Stimulated activated CD4-positive, alpha-beta T cell treated with anti-CD3 and anti-CD28 coated beads, TNF-alpha, amount 100 ng/mL, for 48 hours (primary cell): ENCODE measurements around the gene MATCAP1.

Source experiments
- DNase-seq, 3 donors: peaks; one replicate each; pipeline ENCODE4 v3.0.0-alpha.2; 2020; ENCODE audit warnings: low read depth in 3 of 3

The MATCAP1 gene

GRCh38 chr16:67183627-67184452 lies at the start of gene MATCAP1:
Gene MATCAP1, minus strand, starts transcription at chr16:67183963. Its CDS starts 3,353 bp downstream, at chr16:67180610.
- DNase-seq = peak; percentile 85 to 95 (median 89)

DNA sequence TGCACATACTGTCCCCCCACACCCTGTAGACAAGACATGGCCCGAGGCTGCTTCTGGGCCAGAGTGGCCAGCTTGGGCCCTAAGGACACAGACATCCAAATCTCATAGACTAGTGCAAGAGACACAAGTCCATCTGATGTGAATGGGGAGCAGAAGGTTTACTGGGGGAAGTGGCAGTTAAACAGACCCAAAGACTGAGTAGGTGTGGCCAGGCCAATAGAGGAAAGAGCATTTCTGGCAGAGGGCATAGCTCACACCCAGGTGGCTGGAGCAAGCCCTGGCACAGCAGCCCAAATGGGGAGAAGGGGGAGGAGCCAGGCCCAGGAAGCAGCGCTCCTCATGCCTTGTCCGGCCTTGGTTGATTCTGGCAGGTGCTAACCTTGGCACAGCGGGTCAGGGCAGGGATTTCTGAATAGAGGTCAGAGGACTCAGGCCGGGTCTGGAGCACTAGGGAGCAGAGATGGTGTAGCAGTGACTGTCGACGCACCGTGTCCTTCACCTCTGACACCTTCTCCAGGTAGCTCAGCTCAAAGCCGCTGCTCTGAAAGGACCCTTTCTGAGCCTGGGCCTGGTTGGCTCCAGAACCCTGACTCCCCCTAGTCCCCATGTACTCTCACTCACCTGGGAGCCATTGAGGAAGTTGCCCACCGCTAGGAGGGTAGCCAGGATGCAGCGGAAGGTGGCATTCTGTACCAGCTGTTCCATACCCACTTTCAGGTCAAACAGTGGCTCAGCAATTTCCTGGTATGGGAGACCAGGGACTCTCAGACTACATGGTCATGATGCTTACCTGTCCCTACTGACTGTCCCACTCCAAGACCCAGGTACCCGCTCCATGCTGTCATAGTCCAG lies 47.3 kb upstream of the MATCAP1 start:
- no peak for DNase-seq

- no peak for DNase-seq
Observed at GRCh38 chr16:67229906-67230808, 46.4 kb upstream of the MATCAP1 start.

DNA sequence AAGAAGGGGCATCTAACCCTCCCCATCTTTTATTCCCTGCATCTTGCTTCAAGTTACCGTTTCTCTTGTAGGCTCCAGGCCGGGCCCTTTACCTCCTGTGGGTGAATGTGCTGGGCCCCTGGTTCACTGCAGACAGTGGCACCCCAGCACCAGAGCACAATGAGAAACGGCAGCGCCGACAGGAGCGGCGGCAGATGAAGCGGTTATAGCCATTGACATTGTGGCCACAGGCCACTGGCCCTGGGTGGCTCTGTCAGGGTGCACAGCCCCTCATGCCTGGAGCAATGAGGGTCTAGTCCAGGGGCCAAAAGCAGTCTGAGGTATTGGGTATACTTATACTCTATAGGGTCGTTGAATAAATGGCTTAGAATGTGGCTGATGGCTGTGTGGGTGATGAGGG lies 45.1 kb upstream of the MATCAP1 start:
- DNase-seq = no peak

GRCh38 chr16:67228034-67228785 lies 44.4 kb upstream of the MATCAP1 start:
- no peak for DNase-seq

DNA sequence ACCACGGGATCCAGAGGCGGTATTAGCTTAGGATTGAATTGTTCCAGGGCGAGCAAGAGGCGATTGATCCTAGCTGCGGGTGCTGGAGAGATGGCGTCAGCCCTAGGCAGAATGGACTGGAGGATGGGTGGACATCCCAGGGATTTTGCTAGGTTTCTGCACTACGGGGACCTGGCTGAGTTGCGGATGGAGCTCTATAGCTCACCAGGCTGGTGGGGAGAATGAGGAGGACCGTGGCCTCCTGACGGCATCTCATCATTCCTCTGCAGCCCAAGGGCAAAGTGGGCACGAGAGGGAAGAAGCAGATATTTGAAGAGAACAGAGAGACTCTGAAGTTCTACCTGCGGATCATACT lies 43.8 kb upstream of the MATCAP1 start:
- no peak for DNase-seq

GRCh38 chr16:67226804-67227566 lies 43.2 kb upstream of the MATCAP1 start, which contains the start of gene TMEM208:
Gene TMEM208, plus strand, starts transcription at chr16:67227130. Its CDS starts 89 bp downstream, at chr16:67227219.
- DNase-seq = peak; percentile 97 to 99 (median 98)

DNA sequence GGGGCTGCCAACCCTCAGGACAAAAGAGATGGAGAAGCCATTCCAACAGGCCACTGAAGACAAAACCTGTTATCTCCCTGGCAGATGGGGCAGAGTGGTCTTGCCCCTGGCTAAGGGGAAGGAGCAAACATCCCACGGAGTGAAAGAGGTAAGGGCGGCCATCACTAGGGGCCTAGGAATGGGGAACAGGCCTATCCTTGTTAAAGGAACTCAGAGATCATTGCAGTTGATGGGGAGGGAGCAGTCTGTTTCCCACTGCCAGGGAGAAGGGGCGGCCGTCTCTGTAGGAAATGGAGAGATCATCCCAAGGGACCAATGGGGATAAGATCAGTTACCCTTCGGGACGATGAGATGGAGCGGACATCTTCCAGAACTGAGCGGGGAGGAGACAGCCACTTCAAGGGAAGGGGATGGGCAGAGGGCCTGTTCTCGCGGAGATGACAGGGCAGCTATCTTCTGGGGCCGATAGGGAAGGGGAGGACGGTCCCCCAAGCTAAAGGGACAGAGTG lies 42.6 kb upstream of the MATCAP1 start:
- no peak for DNase-seq

DNA sequence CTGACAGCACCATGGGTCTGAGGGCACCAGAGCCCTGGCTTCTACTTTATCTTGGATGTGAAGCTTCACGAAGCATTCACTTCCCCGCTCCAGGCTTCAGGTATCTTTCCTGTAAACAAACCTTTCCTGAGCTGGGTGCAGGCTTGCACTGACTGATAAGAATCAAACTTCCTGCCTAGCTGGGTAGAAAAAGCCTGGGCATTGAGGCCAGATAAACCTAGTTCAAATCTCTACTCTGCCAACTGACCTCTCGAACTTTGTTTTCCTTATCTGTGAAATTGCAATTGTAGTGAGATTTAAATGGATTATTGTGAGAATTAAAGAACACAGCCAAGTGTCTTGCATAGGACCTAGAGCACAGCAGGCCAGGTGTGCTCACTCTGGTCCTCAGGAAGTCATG lies 40.2 kb upstream of the MATCAP1 start:
- no peak for DNase-seq

DNA sequence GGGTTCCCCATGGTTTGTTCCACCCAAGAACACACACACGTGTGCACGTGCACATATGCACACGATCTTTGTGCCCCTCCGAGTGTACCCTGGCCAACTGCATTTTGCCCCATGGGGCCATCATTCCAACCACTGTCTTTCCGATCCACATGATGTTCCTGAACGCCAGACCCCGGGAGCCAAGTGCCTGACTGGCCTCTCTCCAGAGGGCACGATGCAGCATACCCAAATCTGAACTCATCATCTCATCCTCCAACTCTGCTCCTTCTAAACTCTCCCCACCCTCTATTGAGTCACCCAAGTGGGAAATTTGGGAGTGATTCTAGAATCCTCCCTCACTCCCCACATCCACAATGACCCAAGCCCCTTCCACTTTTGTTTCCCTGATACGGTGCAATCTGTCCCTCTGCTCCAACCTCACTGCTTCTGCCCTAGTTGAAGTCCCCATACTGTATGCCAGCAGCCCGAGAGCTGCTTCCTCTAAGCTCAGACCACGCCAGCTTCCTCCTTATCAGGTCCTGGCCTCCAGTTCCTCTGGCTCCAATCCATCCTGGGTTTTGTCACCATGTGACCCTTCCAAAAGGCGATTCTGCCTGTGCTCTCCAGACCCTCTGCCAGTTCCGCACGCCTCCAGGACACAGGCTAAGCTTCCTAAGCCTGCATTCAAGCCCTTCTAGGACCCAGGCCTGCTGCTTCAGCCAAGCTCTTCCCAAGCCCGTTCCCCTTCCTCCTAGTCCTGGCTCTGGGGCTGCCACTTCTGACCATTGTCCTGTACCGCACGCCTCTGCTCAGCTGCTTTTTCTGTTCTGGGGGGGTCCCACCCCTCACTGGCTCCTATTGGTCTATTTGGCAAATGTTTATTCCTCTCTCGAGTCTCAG lies 33.1 kb upstream of the MATCAP1 start:
- DNase-seq = no peak

- no peak for DNase-seq
Observed at GRCh38 chr16:67215706-67216105, 31.9 kb upstream of the MATCAP1 start.

DNA sequence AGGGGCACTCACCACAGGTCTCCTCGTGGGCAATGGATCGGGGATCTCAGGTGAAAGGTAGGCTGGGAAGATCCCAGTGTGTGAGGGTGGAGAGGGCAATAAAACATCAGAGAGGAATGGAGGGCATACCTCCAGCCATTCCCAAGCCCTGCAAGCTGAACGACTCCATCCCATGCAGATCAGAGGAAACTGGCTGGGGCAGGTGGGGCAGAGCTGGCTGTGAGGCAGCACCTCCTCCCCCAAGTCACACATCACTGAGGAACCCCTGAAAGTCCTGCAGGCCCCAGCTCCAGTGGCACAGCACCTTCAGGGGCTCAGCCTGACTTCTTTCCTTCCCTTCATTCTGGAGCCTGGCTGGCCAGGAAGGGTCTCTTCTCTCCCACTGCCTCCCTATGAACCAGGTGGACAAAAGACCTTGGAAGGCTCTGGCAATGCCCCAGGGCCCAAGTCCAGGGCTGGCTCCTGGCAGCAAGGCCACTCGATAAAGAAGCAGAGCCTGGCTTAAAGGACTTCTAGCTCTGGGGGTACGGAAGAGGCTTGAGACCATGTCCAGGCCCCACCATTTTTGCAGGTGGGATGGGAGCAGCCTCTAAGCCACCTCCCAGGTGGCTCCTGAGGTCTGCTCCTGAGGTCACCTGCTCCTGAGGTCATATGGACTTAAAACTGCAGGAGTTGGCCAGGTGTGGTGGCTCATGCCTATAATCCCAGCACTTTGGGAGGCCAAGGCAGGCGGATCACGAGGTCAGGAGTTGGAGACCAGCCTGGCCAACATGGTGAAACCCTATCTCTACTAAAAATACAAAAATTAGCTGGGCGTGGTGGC lies 29.6 kb upstream of the MATCAP1 start:
- no peak for DNase-seq

GRCh38 chr16:67212766-67213165 lies 29.0 kb upstream of the MATCAP1 start:
- no peak for DNase-seq

DNA sequence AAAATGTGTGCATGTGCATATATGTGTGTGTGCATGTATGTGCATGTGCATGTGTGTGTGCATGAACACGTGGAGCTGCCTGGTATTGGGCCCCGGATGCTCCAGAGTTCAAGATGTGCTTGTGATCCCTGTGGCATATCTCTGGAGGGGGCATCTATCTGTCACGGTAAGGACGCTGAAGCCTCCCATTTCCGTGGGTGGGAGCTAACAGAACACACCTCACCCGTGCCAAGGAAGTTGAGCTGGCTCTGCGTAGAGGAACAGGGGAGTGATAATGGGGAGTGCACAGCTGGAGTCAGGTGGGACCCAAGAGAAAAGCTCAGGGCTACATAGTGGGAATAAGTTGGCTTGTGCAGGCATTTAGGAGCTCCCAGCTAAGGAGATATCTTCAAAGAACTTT lies 27.9 kb upstream of the MATCAP1 start:
- no peak for DNase-seq

GRCh38 chr16:67210069-67210937 lies 26.5 kb upstream of the MATCAP1 start:
- no peak for DNase-seq

GRCh38 chr16:67209565-67209964 lies 25.8 kb upstream of the MATCAP1 start:
- DNase-seq = no peak
